Aorta (tissue), 5 donors: ENCODE data around the gene NCOA7. TPM values are rescaled to one million over a fixed set of nuclear protein-coding genes. Genes with fewer than 3 reads are reported as not detected.
"Not testable (repeated sequence)": the region's sequence is repeated elsewhere in the genome, so short reads cannot be mapped to it uniquely, and the experiment has no call there.

Experiments
- ATAC-seq: fragments of 200-7000 bp; cut with Tn5 transposase; one replicate; pipeline ENCODE4 v1.9.1; 2022; ENCODE audit warnings: moderate library complexity; ENCODE audit not compliant: low FRiP score
- DNase-seq, 2 donors: peaks; one replicate each; pipeline ENCODE4 v3.0.0-alpha.2; 2020
- H3K27ac ChIP-seq, 2 donors: one replicate each; pipeline ENCODE4 v1.5.1; 2013; ENCODE audit warnings: low read length in 2 of 2, mild to moderate bottlenecking in 2 of 2, moderate library complexity in 2 of 2, control low read depth in 1 of 2, inconsistent platforms in 1 of 2, low read depth in 1 of 2
- H3K27me3 ChIP-seq, 2 donors: one replicate each; pipeline ENCODE4 v1.6.1; 2013; ENCODE audit warnings: control low read depth in 1 of 2, low read length in 1 of 2, mild to moderate bottlenecking in 1 of 2, moderate library complexity in 1 of 2; ENCODE audit not compliant: insufficient read depth in 2 of 2, control insufficient read depth in 1 of 2
- H3K36me3 ChIP-seq, 2 donors: one replicate each; pipeline ENCODE4 v1.6.1; 2013; ENCODE audit warnings: control low read depth in 1 of 2, low read length in 1 of 2, mild to moderate bottlenecking in 1 of 2; ENCODE audit not compliant: insufficient read depth in 2 of 2, control insufficient read depth in 1 of 2
- H3K4me1 ChIP-seq, 2 donors: one replicate each; pipeline ENCODE4 v1.6.1; 2013; ENCODE audit warnings: low read length in 2 of 2, control low read depth in 1 of 2, mild to moderate bottlenecking in 1 of 2, moderate library complexity in 1 of 2; ENCODE audit not compliant: insufficient read depth in 2 of 2, control insufficient read depth in 1 of 2
- H3K4me3 ChIP-seq, 2 donors: one replicate each; pipeline ENCODE4 v1.5.1; 2013; ENCODE audit warnings: low read length in 2 of 2, control low read depth in 1 of 2, mild to moderate bottlenecking in 1 of 2
- H3K9me3 ChIP-seq: one replicate; pipeline ENCODE4 v1.6.1; 2013; ENCODE audit warnings: mild to moderate bottlenecking, low read length; ENCODE audit not compliant: control insufficient read depth
- WGBS, 2 donors: extraction: QIAGEN DNeasy Blood & Tissue Kit; methylation state at CpG; one replicate each; pipeline ENCODE4 v1.1.7; 2013; 5-methylcytosine and 5-hydroxymethylcytosine counted together
- intact Hi-C, 2 donors: fragments of 100-400 bp; cut with DNase I; formaldehyde crosslinking; loops; one replicate each; pipeline versions ENCODE4 v1.14.2 to v1.15.0; 2022
- polyA plus RNA-seq, 2 donors: library from polyadenylated mRNA; stranded (reverse); fragments of 200-250 nt; gene quantifications; one replicate each; pipeline ENCODE4 v1.2.3, GENCODE V29; 2013
- total RNA-seq, 2 donors: library from RNA; stranded (reverse); fragmentation: NEBNext Ultra II Directional; extraction: Animal tissue kit (Norgen Biotek cat#: 25700); gene quantifications; one replicate each; pipeline ENCODE4 v1.2.1, GENCODE V29; 2021
- donor health status: healthy with polysubstance abuse.
- donor health status: Bipolar disorder and iron deficiency.
- donor health status: DM: no; HTN: no; CAD: no.
- donor health status: DM: no; HTN: no; CAD: no.
- donor health status: DM: yes; HTN: yes; CAD: no.

NCOA7 gene
- total and polyA plus RNA-seq, 4 donors, result 12.3 to 82.1 (median 40.3) TPM

DNA sequence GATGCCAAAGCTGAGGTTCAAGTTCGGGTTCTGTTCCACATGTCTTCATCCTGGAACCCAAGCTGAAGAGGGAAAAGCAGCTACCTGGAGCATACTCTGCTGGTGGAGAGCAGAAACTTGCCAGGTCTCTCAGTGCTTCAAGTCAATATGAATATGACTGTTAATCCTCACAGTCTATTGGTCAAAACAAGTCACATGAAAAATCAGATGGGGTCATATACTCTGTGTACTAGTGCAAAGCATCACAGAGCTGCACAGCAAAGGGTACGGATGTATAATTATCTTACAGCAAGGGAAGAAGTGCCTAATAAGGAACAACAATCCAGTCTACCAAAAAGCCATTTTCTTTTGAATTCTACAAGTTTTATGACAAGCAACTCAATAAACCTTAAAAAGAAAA lies 11.6 kb downstream of the NCOA7 start:
- Histone ChIP-seq H3K36me3 (peaks cover 0 to 2% of the 10 kb centered on the region in 2 donors), H3K27me3 (no peaks in the 10 kb centered on the region), H3K4me1 (peaks cover 3% of the 10 kb centered on the region in 2 donors), H3K9me3 (no peaks in the 10 kb centered on the region), H3K27ac (no peak overlapping the region), H3K4me3 (no peak overlapping the region)
- 92 to 93% methylated on average over 2 of the region's 2 CpGs for WGBS, 2 donors
- intact Hi-C loops, result no loop called here
- ATAC-seq (no peak), DNase-seq (no peak)

GRCh38 chr6:125802943-125803377 lies 12.2 kb downstream of the NCOA7 start:
- Histone ChIP-seq H3K36me3 (peaks cover 0 to 2% of the 10 kb centered on the region in 2 donors), H3K4me3 (no peak overlapping the region), H3K27ac (no peak overlapping the region), H3K9me3 (peaks cover under 1% of the 10 kb centered on the region), H3K27me3 (no peaks in the 10 kb centered on the region), H3K4me1 (peaks cover 2 to 3% of the 10 kb centered on the region in 2 donors)
- intact Hi-C loops, result no loop called here
- WGBS, 2 donors, result 15 to 16% methylated on average over 4 of the region's 4 CpGs
- DNase-seq (no peak), ATAC-seq (no peak)

- Histone ChIP-seq H3K9me3 (peaks cover 1% of the 10 kb centered on the region), H3K36me3 (no peaks in the 10 kb centered on the region), H3K4me1 (peaks cover 0 to 3% of the 10 kb centered on the region in 2 donors), H3K27me3 (no peaks in the 10 kb centered on the region), H3K27ac (no peak overlapping the region), H3K4me3 (no peak overlapping the region)
- ATAC-seq (no peak), DNase-seq (no peak)
- intact Hi-C loops, result no loop called here
Observed at GRCh38 chr6:125804264-125804663, 13.5 kb downstream of the NCOA7 start.

DNA sequence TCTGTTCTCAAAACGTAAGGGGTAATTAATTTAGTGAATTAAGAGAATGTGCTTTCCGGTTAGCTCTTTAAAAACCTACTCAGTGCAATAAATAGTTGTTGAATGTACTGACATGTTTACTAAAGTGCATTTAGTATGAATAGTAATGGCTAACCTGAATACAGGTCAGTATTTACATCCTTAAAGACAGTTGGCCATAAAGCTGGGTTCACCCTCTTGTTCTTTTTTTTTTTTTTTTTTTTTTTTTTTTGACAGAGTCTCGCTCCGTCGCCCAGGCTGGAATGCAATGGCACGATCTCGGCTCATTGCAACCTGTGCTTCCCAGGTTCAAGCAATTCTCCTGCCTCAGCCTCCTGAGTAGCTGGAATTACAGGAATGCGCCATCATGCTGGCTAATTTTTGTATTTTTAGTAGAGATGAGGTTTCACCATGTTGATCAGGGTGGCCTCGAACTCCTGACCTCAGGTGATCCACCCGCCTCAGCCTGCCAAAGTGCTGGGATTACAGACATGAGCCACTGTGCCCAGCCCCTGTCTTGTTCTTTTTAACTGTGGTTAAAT lies 14.2 kb downstream of the NCOA7 start:
- 95 to 97% methylated on average over 10 of the region's 10 CpGs for WGBS, 2 donors
- ATAC-seq, H3K27me3 ChIP-seq, H3K36me3 ChIP-seq, H3K4me1 ChIP-seq, H3K9me3 ChIP-seq, intact Hi-C loops, DNase-seq, H3K4me3 ChIP-seq, H3K27ac ChIP-seq: not testable (repeated sequence)

DNA sequence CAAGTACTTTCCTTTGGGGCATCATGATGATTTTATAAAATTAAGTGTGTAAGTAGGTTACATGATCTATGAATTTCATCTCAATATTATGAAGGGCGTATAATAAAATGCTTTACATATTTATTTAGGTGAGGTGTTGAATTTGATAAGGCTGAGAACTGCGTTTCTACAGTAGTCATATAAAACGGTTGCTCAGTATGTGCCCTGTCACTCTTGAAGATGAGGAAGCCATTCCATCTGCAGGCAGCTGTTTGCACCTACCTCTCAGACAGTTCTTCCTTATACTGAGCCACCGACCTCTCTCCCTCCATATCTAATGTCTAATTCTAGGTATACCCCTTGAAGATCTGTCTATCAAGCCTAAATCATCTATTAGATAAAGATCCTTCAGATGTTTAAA lies 16.1 kb downstream of the NCOA7 start:
- H3K4me3 ChIP-seq, result no peak overlapping the region
- H3K9me3 ChIP-seq, result peaks cover 1% of the 10 kb centered on the region
- 86 to 88% methylated on average over 4 of the region's 4 CpGs for WGBS, 2 donors
- no peaks in the 10 kb centered on the region for H3K36me3 ChIP-seq
- H3K27ac ChIP-seq, result no peak overlapping the region
- ATAC-seq (no peak), DNase-seq (no peak)
- intact Hi-C loops, result no loop called here
- H3K4me1 ChIP-seq, result peaks cover 0 to 3% of the 10 kb centered on the region in 2 donors
- H3K27me3 ChIP-seq, result no peaks in the 10 kb centered on the region

DNA sequence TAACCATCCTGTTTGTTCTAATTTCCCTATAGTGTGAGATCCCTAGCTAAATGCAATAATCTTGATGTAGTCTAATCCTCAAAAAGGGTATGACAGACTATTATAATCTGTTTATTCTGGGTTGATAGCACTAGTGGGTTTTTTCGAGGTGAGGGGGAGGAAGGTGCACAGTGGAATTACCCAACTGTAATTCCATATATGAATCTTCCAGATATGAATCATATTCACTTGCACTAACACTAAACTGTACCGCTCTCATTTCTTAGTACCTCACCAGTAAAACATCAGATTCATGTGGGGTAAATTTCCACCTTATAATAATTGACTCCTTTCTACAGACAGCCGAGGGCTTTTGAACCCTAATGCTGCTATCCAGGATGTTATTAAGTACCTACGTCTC lies 16.5 kb downstream of the NCOA7 start:
- no peak for DNase-seq
- intact Hi-C loops, result no loop called here

DNA sequence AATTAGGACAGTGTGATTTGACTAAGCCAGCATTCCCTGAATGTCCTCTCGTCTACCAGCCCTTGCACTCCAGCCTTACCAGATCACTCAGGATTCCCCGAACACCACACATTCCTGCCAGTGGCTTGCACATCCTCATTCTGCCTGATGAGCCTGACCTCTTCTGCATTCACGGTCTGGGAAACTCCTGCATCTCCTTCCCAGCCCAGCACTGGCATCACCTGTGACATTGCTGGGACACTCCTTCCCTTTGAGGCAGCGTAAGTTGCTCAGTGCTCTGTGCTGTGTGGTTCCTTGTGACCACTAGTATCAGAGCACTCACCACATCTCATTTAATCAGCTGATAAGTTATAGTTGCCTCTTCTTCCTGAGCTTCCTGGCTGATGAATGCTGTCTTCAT lies 17.3 kb downstream of the NCOA7 start:
- intact Hi-C loops, result no loop called here
- Histone ChIP-seq H3K9me3 (peaks cover 1% of the 10 kb centered on the region), H3K27ac (no peak overlapping the region), H3K36me3 (no peaks in the 10 kb centered on the region), H3K4me3 (no peak overlapping the region), H3K4me1 (peaks cover 1 to 2% of the 10 kb centered on the region in 2 donors), H3K27me3 (no peaks in the 10 kb centered on the region)
- ATAC-seq (no peak), DNase-seq (no peak)
- WGBS, 2 donors, result 78 to 84% methylated on average over 4 of the region's 4 CpGs

More for the DNA sequence above, 16.5 kb downstream of the NCOA7 start:
- no peak for ATAC-seq
- Histone ChIP-seq H3K9me3 (peaks cover 1% of the 10 kb centered on the region), H3K27me3 (no peaks in the 10 kb centered on the region), H3K27ac (no peak overlapping the region), H3K36me3 (no peaks in the 10 kb centered on the region), H3K4me3 (no peak overlapping the region), H3K4me1 (peaks cover 2 to 3% of the 10 kb centered on the region in 2 donors)
- WGBS, 2 donors, result 88 to 90% methylated on average over 4 of the region's 4 CpGs

DNA sequence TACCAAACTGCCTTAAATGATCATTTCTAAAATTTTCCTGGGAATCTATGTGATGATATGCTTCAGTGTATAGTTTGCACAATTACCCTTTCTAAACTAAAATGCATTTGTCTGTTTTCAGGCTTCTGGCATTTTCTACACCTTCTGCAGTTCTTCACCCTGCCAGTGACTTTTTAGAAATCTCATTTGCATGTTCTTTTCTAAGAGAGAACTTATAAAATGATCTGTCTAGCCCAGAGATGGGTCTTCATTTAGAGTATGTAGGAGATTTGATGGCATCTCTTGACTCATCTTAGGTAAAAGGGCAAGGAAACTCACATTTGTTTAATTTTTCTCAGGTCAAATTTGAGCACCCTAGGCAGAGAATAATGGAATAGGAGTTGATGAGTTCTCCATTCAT lies 17.8 kb downstream of the NCOA7 start:
- Histone ChIP-seq H3K27me3 (no peaks in the 10 kb centered on the region), H3K4me3 (no peak overlapping the region), H3K9me3 (peaks cover 1% of the 10 kb centered on the region), H3K4me1 (peaks cover 0 to 2% of the 10 kb centered on the region in 2 donors), H3K27ac (no peak overlapping the region), H3K36me3 (no peaks in the 10 kb centered on the region)
- no peak for ATAC-seq
- DNase-seq, result no peak
- intact Hi-C loops, result no loop called here

DNA sequence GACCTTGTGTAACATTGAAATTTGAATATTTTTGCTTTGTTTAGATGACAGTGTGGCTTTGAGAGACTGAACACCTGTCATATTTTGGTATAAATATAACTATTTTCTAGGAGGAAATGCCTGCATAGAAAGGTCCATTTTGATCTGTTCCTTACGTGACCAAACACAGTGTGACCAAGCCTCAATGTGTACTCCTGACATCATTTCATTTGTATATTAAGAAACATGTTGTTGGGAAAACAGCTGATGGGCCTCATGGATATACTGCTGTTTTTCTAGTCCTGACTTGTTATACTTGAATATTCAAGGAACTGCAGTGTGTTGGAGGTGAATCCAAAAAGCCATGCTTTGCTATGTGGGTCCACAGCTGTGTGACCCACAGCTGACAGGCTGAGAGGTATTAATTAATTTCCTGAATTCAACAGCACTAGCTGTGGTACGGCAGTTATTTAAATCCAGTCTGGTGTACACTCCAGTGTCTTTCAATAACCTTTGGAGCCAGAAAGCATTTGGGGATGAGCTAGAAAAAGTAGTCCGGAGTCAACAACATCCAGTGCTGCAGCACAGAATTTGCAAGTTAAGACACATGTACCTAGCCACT lies 18.9 kb downstream of the NCOA7 start:
- H3K27me3 ChIP-seq, result no peaks in the 10 kb centered on the region

More for the DNA sequence above, 18.9 kb downstream of the NCOA7 start:
- intact Hi-C loops, result no loop called here
- Histone ChIP-seq H3K27ac (no peak overlapping the region), H3K9me3 (peaks cover 1% of the 10 kb centered on the region), H3K4me1 (peaks cover 2% of the 10 kb centered on the region in 2 donors), H3K36me3 (no peaks in the 10 kb centered on the region), H3K4me3 (no peak overlapping the region)
- WGBS, 2 donors, result 93 to 94% methylated on average over 3 of the region's 3 CpGs
- no peak for ATAC-seq
- no peak for DNase-seq
